Peyer's patch (tissue), 4 donors: ENCODE results near the gene NCCRP1. TPM values are rescaled to one million over a fixed set of nuclear protein-coding genes. Genes with fewer than 3 reads are reported as not detected.

ENCODE experiments used
- DNase-seq, 3 donors: peaks; one replicate each; pipeline ENCODE4 v3.0.0-alpha.2; 2017 to 2019
- H3K27ac ChIP-seq, 4 donors: fragments of 200-600 bp; sonication (generic); one replicate each; pipeline ENCODE4 v1.5.1; 2016 to 2019
- H3K27me3 ChIP-seq, 2 donors: fragments of 200-600 bp; sonication (generic); one replicate each; pipeline ENCODE4 v1.5.1; 2019
- H3K36me3 ChIP-seq, 3 donors: fragments of 200-600 bp; sonication (generic); one replicate each; pipeline ENCODE4 v1.5.1; 2016 to 2019
- H3K4me1 ChIP-seq, 4 donors: fragments of 200-600 bp; sonication (generic); one replicate each; pipeline ENCODE4 v1.5.1; 2016 to 2019
- H3K4me3 ChIP-seq, 4 donors: fragments of 200-600 bp; sonication (generic); 1 replicate in 3 of 4; 2 replicates in 1 of 4; pipeline ENCODE4 v1.5.1; 2016 to 2019; ENCODE audit warnings: mild to moderate bottlenecking in 1 of 4
- H3K9me3 ChIP-seq, 4 donors: fragments of 200-600 bp; sonication (generic); one replicate each; pipeline ENCODE4 v1.5.1; 2016 to 2019; ENCODE audit warnings: mild to moderate bottlenecking in 1 of 4
- POLR2A ChIP-seq, 2 donors: fragments of 450-650 bp; IDR thresholded peaks; one replicate each; pipeline ENCODE4 v1.5.1; 2017; ENCODE audit warnings: antibody characterized with exemption in 2 of 2, mild to moderate bottlenecking in 2 of 2, moderate library complexity in 2 of 2
- total RNA-seq, 4 donors: library from RNA; depleted of rRNA; stranded (reverse); fragments of >200 nt; gene quantifications; one replicate each; pipeline ENCODE4 v1.1.0, GENCODE V29; 2016
- TF ChIP-seq, protein P1 (sequence below), 6 experiments: fragments of 450-650 bp in 4 of 6; fragments of 200-600 bp in 2 of 6; sonication (generic) in 1 of 6; IDR thresholded peaks; one replicate each; pipeline ENCODE4 v1.5.1; 2017 to 2019; ENCODE audit warnings: antibody characterized with exemption in 6 of 6, mild to moderate bottlenecking in 3 of 6, moderate library complexity in 1 of 6

Gene NCCRP1
- total RNA-seq, 4 donors from 2014 or later: 1.1 TPM; not detected in 3

DNA sequence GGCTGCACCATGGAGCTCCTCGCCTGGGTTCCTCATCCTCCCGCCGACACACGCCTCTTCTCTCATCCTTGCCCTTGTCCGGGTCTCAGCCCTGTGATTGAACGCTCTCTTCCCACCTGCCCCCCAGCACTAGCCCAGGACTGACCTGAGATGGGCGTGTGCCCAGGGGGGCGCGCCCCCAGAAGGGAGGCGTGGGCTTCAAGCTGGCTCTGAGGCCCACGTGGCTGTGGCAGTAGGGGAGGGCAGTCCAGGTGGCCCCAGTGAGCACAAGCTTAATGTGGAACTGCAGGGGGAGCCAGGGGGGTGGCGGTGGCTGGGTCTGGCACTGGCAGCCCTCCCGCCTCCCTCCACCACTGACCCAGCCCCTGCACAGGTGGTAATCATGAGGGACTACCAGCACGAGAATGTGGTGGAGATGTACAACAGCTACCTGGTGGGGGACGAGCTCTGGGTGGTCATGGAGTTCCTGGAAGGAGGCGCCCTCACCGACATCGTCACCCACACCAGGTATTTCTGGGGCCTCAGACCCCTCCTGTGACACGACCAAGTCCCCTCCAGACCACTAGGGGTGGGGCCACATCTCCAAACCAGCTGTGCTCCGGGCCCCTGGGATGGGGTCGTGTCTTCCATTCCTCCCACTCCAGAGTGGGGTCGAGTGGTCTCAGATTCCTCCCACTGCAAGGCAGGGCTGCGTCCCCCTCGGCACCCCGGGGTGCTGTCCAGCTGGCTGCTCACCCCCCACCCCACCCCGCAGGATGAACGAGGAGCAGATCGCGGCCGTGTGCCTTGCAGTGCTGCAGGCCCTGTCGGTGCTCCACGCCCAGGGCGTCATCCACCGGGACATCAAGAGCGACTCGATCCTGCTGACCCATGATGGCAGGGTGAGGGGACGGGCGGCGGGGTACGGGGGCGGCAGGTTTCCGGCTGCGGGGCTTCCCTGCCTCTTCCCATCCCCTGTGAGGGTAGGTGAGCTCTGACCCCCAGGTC, 21.9 kb upstream of the NCCRP1 start:
- no peak for DNase-seq
- no peak overlapping the region for H3K27ac ChIP-seq
- no peaks in the 10 kb centered on the region for H3K9me3 ChIP-seq
- H3K4me3 ChIP-seq: no peak overlapping the region
- H3K4me1 ChIP-seq: no peaks in the 10 kb centered on the region
- TF ChIP-seq POLR2A (IDR thresholded peaks at IDR 0.05): no peak
- TF ChIP-seq, protein P1, sequence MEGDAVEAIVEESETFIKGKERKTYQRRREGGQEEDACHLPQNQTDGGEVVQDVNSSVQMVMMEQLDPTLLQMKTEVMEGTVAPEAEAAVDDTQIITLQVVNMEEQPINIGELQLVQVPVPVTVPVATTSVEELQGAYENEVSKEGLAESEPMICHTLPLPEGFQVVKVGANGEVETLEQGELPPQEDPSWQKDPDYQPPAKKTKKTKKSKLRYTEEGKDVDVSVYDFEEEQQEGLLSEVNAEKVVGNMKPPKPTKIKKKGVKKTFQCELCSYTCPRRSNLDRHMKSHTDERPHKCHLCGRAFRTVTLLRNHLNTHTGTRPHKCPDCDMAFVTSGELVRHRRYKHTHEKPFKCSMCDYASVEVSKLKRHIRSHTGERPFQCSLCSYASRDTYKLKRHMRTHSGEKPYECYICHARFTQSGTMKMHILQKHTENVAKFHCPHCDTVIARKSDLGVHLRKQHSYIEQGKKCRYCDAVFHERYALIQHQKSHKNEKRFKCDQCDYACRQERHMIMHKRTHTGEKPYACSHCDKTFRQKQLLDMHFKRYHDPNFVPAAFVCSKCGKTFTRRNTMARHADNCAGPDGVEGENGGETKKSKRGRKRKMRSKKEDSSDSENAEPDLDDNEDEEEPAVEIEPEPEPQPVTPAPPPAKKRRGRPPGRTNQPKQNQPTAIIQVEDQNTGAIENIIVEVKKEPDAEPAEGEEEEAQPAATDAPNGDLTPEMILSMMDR (IDR thresholded peaks at IDR 0.05): no peak
- peaks cover 0 to 96% (median 0%) of the 10 kb centered on the region in 3 donors for H3K36me3 ChIP-seq
- no peaks in the 10 kb centered on the region for H3K27me3 ChIP-seq

DNA sequence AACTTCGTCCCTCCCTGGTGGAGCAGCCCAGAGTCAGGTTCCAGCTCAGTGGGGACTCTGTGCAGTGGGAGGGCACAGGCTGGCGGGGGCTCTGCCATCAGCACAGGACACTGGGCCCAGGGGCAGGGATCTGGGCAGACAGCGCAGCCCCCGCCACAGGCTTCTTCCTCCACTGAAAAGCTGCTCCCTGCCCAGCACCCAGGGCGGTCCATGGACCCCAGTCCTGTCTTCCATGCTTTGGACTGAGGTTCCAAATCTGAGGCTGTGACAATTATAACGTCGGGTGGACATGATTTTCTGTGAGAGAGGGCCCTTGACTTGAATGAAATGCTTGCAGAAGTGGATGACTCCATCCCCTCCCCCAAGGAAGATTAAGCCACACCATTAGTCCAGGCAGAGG, 21.2 kb upstream of the NCCRP1 start:
- TF ChIP-seq, protein P1 (IDR thresholded peaks at IDR 0.05): no peak
- no peak for TF ChIP-seq POLR2A (IDR thresholded peaks at IDR 0.05)
- no peak for DNase-seq
- no peaks in the 10 kb centered on the region for H3K9me3 ChIP-seq
- no peaks in the 10 kb centered on the region for H3K27me3 ChIP-seq
- H3K4me3 ChIP-seq: no peak overlapping the region
- peaks cover 0 to 93% (median 0%) of the 10 kb centered on the region in 3 donors for H3K36me3 ChIP-seq
- no peak overlapping the region for H3K27ac ChIP-seq
- H3K4me1 ChIP-seq: no peaks in the 10 kb centered on the region

DNA sequence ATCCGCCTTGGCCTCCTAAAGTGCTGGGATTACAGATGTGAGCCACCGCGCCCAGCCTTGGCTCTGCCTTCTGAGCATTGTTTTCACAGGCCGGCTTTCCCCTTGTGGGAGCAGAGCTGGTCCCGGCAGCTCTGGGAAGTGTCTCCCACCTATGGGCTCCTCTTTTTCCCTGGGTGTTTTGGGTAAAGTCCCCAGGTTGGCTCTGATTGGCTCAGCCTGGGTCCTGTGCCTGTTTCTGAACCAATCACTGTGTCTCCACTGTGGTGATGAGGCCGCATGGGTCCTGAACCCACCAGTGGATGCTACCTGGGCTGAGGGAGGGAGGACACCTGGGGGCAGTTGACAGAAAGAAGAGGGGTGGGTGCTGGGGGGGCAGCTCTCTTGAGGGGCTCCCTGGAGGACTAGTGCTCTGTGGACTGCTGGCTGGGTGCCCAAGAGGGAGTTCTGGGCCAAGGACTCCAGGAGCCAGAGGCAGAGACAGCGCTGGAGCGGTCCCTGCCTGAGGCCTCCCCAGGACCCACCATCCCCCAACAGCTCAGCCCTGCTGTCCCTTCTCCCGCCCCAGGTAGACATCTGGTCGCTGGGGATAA, 19.6 kb upstream of the NCCRP1 start:
- Histone ChIP-seq H3K27me3 (no peaks in the 10 kb centered on the region), H3K36me3 (peaks cover 0 to 78% (median 0%) of the 10 kb centered on the region in 3 donors), H3K27ac (no peak overlapping the region), H3K4me1 (no peaks in the 10 kb centered on the region), H3K4me3 (no peak overlapping the region), H3K9me3 (no peaks in the 10 kb centered on the region)
- no peak for DNase-seq
- TF ChIP-seq POLR2A (IDR thresholded peaks at IDR 0.05): no peak
- TF ChIP-seq, protein P1 (IDR thresholded peaks at IDR 0.05): no peak

DNA sequence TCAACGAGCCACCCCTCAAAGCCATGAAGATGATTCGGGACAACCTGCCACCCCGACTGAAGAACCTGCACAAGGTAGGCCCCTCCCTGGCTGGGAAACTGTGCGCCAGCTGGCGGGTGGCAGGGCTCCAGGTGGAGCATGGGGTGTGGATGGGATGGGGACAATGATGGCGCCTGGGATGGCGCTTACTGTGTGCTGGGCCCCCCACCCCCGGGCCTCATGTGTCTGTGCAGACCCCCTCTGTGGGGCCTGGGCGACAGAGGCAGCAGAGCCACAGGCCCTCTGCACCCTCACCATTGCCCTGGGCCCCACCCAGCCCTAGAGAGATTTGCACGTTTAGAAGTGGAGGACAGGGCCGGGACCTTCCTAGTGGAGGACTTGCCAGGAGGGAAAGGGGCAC, 19.0 kb upstream of the NCCRP1 start:
- H3K36me3 ChIP-seq: peaks cover 0 to 72% (median 0%) of the 10 kb centered on the region in 3 donors
- no peaks in the 10 kb centered on the region for H3K9me3 ChIP-seq
- H3K4me1 ChIP-seq: no peaks in the 10 kb centered on the region
- H3K27ac ChIP-seq: no peak overlapping the region
- H3K27me3 ChIP-seq: no peaks in the 10 kb centered on the region
- TF ChIP-seq, protein P1 (IDR thresholded peaks at IDR 0.05): no peak
- no peak for TF ChIP-seq POLR2A (IDR thresholded peaks at IDR 0.05)
- DNase-seq: no peak
- no peak overlapping the region for H3K4me3 ChIP-seq

DNA sequence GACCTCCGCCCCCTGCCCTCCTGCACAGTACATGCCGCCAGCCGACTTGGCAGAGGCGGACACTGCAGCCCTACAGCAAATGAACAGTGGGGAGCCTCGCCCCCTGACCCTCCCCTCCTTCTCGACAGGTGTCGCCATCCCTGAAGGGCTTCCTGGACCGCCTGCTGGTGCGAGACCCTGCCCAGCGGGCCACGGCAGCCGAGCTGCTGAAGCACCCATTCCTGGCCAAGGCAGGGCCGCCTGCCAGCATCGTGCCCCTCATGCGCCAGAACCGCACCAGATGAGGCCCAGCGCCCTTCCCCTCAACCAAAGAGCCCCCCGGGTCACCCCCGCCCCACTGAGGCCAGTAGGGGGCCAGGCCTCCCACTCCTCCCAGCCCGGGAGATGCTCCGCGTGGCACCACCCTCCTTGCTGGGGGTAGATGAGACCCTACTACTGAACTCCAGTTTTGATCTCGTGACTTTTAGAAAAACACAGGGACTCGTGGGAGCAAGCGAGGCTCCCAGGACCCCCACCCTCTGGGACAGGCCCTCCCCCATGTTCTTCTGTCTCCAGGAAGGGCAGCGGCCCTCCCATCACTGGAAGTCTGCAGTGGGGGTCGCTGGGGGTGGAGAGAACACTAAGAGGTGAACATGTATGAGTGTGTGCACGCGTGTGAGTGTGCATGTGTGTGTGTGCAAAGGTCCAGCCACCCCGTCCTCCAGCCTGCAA, 18.3 kb upstream of the NCCRP1 start:
- Histone ChIP-seq H3K36me3 (peaks cover 0 to 65% (median 0%) of the 10 kb centered on the region in 3 donors), H3K27ac (no peak overlapping the region), H3K4me3 (no peak overlapping the region), H3K4me1 (no peaks in the 10 kb centered on the region), H3K27me3 (no peaks in the 10 kb centered on the region), H3K9me3 (no peaks in the 10 kb centered on the region)
- no peak for DNase-seq
- no peak for TF ChIP-seq POLR2A (IDR thresholded peaks at IDR 0.05)
- TF ChIP-seq, protein P1 (IDR thresholded peaks at IDR 0.05): no peak
